ENCODE data around the gene SOS2. TPM values are rescaled to one million over a fixed set of nuclear protein-coding genes. Genes with fewer than 3 reads are reported as not detected.
"Not testable (repeated sequence)": the region's sequence is repeated elsewhere in the genome, so short reads cannot be mapped to it uniquely, and the experiment has no call there.

The SOS2 gene
- total RNA-seq, 2 donors from 2014 or later = 22.6 to 41.4 TPM

GRCh38 chr14:50083467-50084337 lies 147.7 kb downstream of the SOS2 start:
- Histone ChIP-seq H3K36me3 (no peaks in the 10 kb centered on the region), H3K27ac (peak overlapping the region in 1 of 2 donors; percentile 14), H3K4me3 (no peak overlapping the region), H3K27me3 (replicated peaks; ENCODE audit: insufficient read depth) (no peaks in the 10 kb centered on the region), H3K4me1 (replicated peaks) (no peaks in the 10 kb centered on the region), H3K9me3 (no peaks in the 10 kb centered on the region)
- no peak for DNase-seq (ENCODE audit: low spot score)
- WGBS = 70% methylated on average over 17 of the region's 17 CpGs
- intact Hi-C loops (cut with DNase I) = no loop called here
- TF ChIP-seq, protein P1, sequence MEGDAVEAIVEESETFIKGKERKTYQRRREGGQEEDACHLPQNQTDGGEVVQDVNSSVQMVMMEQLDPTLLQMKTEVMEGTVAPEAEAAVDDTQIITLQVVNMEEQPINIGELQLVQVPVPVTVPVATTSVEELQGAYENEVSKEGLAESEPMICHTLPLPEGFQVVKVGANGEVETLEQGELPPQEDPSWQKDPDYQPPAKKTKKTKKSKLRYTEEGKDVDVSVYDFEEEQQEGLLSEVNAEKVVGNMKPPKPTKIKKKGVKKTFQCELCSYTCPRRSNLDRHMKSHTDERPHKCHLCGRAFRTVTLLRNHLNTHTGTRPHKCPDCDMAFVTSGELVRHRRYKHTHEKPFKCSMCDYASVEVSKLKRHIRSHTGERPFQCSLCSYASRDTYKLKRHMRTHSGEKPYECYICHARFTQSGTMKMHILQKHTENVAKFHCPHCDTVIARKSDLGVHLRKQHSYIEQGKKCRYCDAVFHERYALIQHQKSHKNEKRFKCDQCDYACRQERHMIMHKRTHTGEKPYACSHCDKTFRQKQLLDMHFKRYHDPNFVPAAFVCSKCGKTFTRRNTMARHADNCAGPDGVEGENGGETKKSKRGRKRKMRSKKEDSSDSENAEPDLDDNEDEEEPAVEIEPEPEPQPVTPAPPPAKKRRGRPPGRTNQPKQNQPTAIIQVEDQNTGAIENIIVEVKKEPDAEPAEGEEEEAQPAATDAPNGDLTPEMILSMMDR (IDR thresholded peaks at IDR 0.05) = no peak
- TF ChIP-seq POLR2A (IDR thresholded peaks at IDR 0.05) = no peak

GRCh38 chr14:50082784-50083466 lies 148.5 kb downstream of the SOS2 start:
- Histone ChIP-seq H3K27me3 (replicated peaks; ENCODE audit: insufficient read depth) (no peaks in the 10 kb centered on the region), H3K36me3 (no peaks in the 10 kb centered on the region), H3K4me3 (no peak overlapping the region), H3K9me3 (no peaks in the 10 kb centered on the region), H3K27ac (no peak overlapping the region), H3K4me1 (replicated peaks) (no peaks in the 10 kb centered on the region)
- TF ChIP-seq POLR2A (IDR thresholded peaks at IDR 0.05) = no peak
- TF ChIP-seq, protein P1 (IDR thresholded peaks at IDR 0.05) = no peak
- TF ChIP-seq POLR2AphosphoS5 (IDR thresholded peaks at IDR 0.05) = no peak
- no peak for DNase-seq (ENCODE audit: low spot score)
- intact Hi-C loops (cut with DNase I) = no loop called here
- 70% methylated on average over 10 of the region's 10 CpGs for WGBS

DNA sequence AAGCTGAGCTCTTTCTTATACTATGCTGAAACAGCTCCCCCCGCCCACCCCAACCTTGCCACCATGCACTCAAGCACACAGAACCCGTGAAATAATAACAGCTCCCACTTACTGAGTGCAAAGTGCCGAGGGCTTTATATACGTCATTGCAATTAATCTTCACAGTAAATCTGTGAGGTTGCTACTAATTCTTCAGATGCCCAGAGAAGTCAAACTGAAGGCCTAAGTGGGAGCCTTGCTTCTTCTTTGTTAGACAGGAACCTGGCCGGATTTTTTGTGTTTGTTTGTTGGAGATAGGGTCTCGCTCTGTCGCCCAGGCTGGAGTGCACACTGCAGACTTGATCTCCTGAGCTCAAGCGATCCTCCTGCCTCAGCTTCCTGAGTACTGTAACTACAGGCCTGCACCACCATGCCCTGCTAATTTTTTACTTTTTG lies 149.1 kb downstream of the SOS2 start:
- H3K36me3 ChIP-seq = no peaks in the 10 kb centered on the region
- TF ChIP-seq, protein P1 (IDR thresholded peaks at IDR 0.05) = no peak
- TF ChIP-seq POLR2AphosphoS5 (IDR thresholded peaks at IDR 0.05) (no peak), POLR2A (IDR thresholded peaks at IDR 0.05) (no peak)
- H3K4me3 ChIP-seq = no peak overlapping the region
- 60% methylated on average over 8 of the region's 8 CpGs for WGBS
- H3K27me3 ChIP-seq (replicated peaks; ENCODE audit: insufficient read depth) = no peaks in the 10 kb centered on the region
- H3K27ac ChIP-seq = peak overlapping the region; percentile 1 to 8
- no peaks in the 10 kb centered on the region for H3K4me1 ChIP-seq (replicated peaks)
- no peak for DNase-seq (ENCODE audit: low spot score)
- H3K9me3 ChIP-seq = no peaks in the 10 kb centered on the region
- intact Hi-C loops (cut with DNase I) = no loop called here

- H3K4me3 ChIP-seq; H3K36me3 ChIP-seq; intact Hi-C loops (cut with DNase I); H3K4me1 ChIP-seq (replicated peaks); DNase-seq (ENCODE audit: low spot score); H3K27ac ChIP-seq; H3K27me3 ChIP-seq (replicated peaks; ENCODE audit: insufficient read depth); H3K9me3 ChIP-seq: not testable (repeated sequence)
- WGBS = 96% methylated on average over 1 of the region's 1 CpG
These were observed 152.3 kb downstream of the SOS2 start for GRCh38 chr14:50079103-50079502.

- H3K4me3 ChIP-seq; intact Hi-C loops (cut with DNase I); H3K36me3 ChIP-seq; H3K9me3 ChIP-seq; H3K27me3 ChIP-seq (replicated peaks; ENCODE audit: insufficient read depth); H3K27ac ChIP-seq; DNase-seq (ENCODE audit: low spot score); H3K4me1 ChIP-seq (replicated peaks): not testable (repeated sequence)
- 96% methylated on average over 31 of the region's 32 CpGs for WGBS
These were observed 157.7 kb downstream of the SOS2 start for GRCh38 chr14:50073663-50074062.

Data from prostate gland (tissue), 2 donors.